ENCODE data around the gene ARID4B.

The ARID4B gene

GRCh38 chr1:235124111-235124510 lies 203.9 kb downstream of the ARID4B start:
- no peak for DNase-seq

GRCh38 chr1:235122348-235122747 lies 205.6 kb downstream of the ARID4B start:
- no peak for DNase-seq

Measured in NCI-H2081 (cell line).